Smooth muscle cell (in vitro differentiated cells): Measurements from ENCODE around the gene OR2Y1. TPM values are rescaled to one million over a fixed set of nuclear protein-coding genes. Genes with fewer than 3 reads are reported as not detected.

ENCODE experiments used
- DNase-seq: peaks from one replicate; lab custom pipeline; 2025; ENCODE audit not compliant: unreplicated experiment; lab: John Stamatoyannopoulos, UW
- H2AFZ ChIP-seq: fragments of 200-600 bp; sonication (generic); 2 replicates; pipeline ENCODE4 v1.6.0; 2016; ENCODE audit warnings: antibody characterized with exemption, low read depth, mild to moderate bottlenecking
- H3F3A ChIP-seq: fragments of 200-600 bp; sonication (generic); 2 replicates; pipeline ENCODE4 v1.6.0; 2017; ENCODE audit warnings: antibody characterized with exemption, low read depth
- H3K27ac ChIP-seq: fragments of 200-600 bp; sonication (generic); 2 replicates; pipeline ENCODE4 v1.5.1; 2016; ENCODE audit warnings: low read depth, mild to moderate bottlenecking
- H3K27me3 ChIP-seq: fragments of 200-600 bp; sonication (generic); 2 replicates; pipeline ENCODE4 v1.6.1; 2016; ENCODE audit warnings: low read depth, mild to moderate bottlenecking
- H3K36me3 ChIP-seq: fragments of 200-600 bp; sonication (generic); 2 replicates; pipeline ENCODE4 v1.5.1; 2016; ENCODE audit warnings: low read depth
- H3K4me1 ChIP-seq: fragments of 200-600 bp; sonication (generic); 2 replicates; pipeline ENCODE4 v1.5.1; 2016; ENCODE audit warnings: low read depth
- H3K4me2 ChIP-seq: fragments of 200-600 bp; sonication (generic); 2 replicates; pipeline ENCODE4 v1.6.0; 2016; ENCODE audit warnings: mild to moderate bottlenecking
- H3K4me3 ChIP-seq: fragments of 200-600 bp; sonication (generic); 2 replicates; pipeline ENCODE4 v1.5.1; 2016; ENCODE audit warnings: mild to moderate bottlenecking
- H3K79me2 ChIP-seq: fragments of 200-600 bp; sonication (generic); 2 replicates; pipeline ENCODE4 v1.6.0; 2016; ENCODE audit warnings: low read depth, mild to moderate bottlenecking
- H3K9ac ChIP-seq: fragments of 200-600 bp; sonication (generic); 2 replicates; pipeline ENCODE4 v1.6.0; 2016; ENCODE audit warnings: low read depth
- H3K9me3 ChIP-seq: fragments of 200-600 bp; sonication (generic); replicated peaks from 2 replicates; pipeline ENCODE4 v1.5.1; 2016; ENCODE audit warnings: low read depth
- H4K20me1 ChIP-seq: fragments of 200-600 bp; sonication (generic); 2 replicates; pipeline ENCODE4 v1.6.0; 2016; ENCODE audit warnings: low read depth
- CTCF ChIP-seq: fragments of 200-600 bp; sonication (generic); IDR thresholded peaks from 2 replicates; pipeline ENCODE4 v1.5.1; 2017; ENCODE audit warnings: borderline replicate concordance, mild to moderate bottlenecking, antibody characterized with exemption; ENCODE audit not compliant: insufficient read depth, poor library complexity, severe bottlenecking
- WGBS: methylation state at CpG from one replicate; pipeline ENCODE4 v1.1.7; 2016; ENCODE audit warnings: low lambda C conversion rate; 5-methylcytosine and 5-hydroxymethylcytosine counted together
- polyA plus RNA-seq: library from polyadenylated mRNA; unstranded; fragments of >200 nt; fragmentation: Nextera tagmentation; extraction: Ambion mirVana; gene quantifications from 2 replicates; pipeline ENCODE4 v1.2.1, GENCODE V29; 2016
- small RNA-seq: library from RNA; depleted of rRNA; stranded (forward); fragments of <200 nt; gene quantifications from one replicate; pipeline ENCODE3, GENCODE V24; 2014
- total RNA-seq: library from RNA; depleted of rRNA; stranded (reverse); fragments of >200 nt; gene quantifications from 2 replicates; pipeline ENCODE4 v1.2.3, GENCODE V29; 2014

OR2Y1 gene
- total and polyA plus RNA-seq, 2 experiments from 2014 or later, result not detected

GRCh38 chr5:180691046-180691445 lies 48.8 kb downstream of the OR2Y1 start:
- H3K4me3 ChIP-seq, result no peak overlapping the region

GRCh38 chr5:180690562-180690961 lies 49.3 kb downstream of the OR2Y1 start:
- no peaks in the 10 kb centered on the region for H3K36me3 ChIP-seq
- WGBS, result 82% methylated on average over 6 of the region's 6 CpGs
- no peak for TF ChIP-seq CTCF
- peaks cover 29% of the 10 kb centered on the region for H3K27me3 ChIP-seq
- H3K79me2 ChIP-seq, result no peaks in the 10 kb centered on the region
- peaks cover 9% of the 10 kb centered on the region for H3K4me1 ChIP-seq
- no peak for DNase-seq
- H3K4me3 ChIP-seq, result no peak overlapping the region
- H2AFZ ChIP-seq, result no peak overlapping the region
- no peaks in the 10 kb centered on the region for H3F3A ChIP-seq
- H3K9me3 ChIP-seq, result no peaks in the 10 kb centered on the region
- H3K9ac ChIP-seq, result no peak overlapping the region
- no peak overlapping the region for H3K4me2 ChIP-seq
- H4K20me1 ChIP-seq, result no peaks in the 10 kb centered on the region
- H3K27ac ChIP-seq, result no peak overlapping the region

More at GRCh38 chr5:180691046-180691445, 48.8 kb downstream of the OR2Y1 start:
- Histone ChIP-seq H3K4me1 (peaks cover 9% of the 10 kb centered on the region), H4K20me1 (no peaks in the 10 kb centered on the region), H3K36me3 (no peaks in the 10 kb centered on the region), H3F3A (no peaks in the 10 kb centered on the region), H3K9me3 (no peaks in the 10 kb centered on the region), H3K27me3 (peaks cover 28% of the 10 kb centered on the region), H2AFZ (no peak overlapping the region), H3K79me2 (no peaks in the 10 kb centered on the region), H3K4me2 (no peak overlapping the region), H3K27ac (no peak overlapping the region), H3K9ac (no peak overlapping the region)
- TF ChIP-seq CTCF, result no peak
- DNase-seq, result no peak
- WGBS, result 86% methylated on average over 6 of the region's 6 CpGs

- peak overlapping the region; percentile 47 for H3K4me2 ChIP-seq
- H3K27ac ChIP-seq, result peak overlapping the region; percentile 11
- whole genome bisulfite sequencing, result 62% methylated on average over 7 of the region's 7 CpGs
- H3K4me3 ChIP-seq, result no peak overlapping the region
- H3K27me3 ChIP-seq, result peaks cover 36% of the 10 kb centered on the region
- H3K79me2 ChIP-seq, result no peaks in the 10 kb centered on the region
- TF ChIP-seq CTCF, result no peak
- H3F3A ChIP-seq, result no peaks in the 10 kb centered on the region
- peaks cover 9% of the 10 kb centered on the region for H3K4me1 ChIP-seq
- no peak overlapping the region for H2AFZ ChIP-seq
- no peaks in the 10 kb centered on the region for H3K9me3 ChIP-seq
- H4K20me1 ChIP-seq, result no peaks in the 10 kb centered on the region
- no peak overlapping the region for H3K9ac ChIP-seq
- DNase-seq, result no peak
- H3K36me3 ChIP-seq, result no peaks in the 10 kb centered on the region
Observed at GRCh38 chr5:180689775-180690174, 50.1 kb downstream of the OR2Y1 start.

Small RNA genes within 50 kb of the gene (small RNA-seq; reads per million reads assigned to genes)
- not detected for gene RNU1-17P

Other genes starting within 250 kb of the OR2Y1 start
- 19.1 and 19.7 TPM in 2 replicates for gene CNOT6, start 245.7 kb downstream of the OR2Y1 start, total RNA-seq
- 6.2 and 6.6 TPM in 2 replicates for gene CNOT6, start 245.7 kb downstream of the OR2Y1 start, polyA plus RNA-seq
- not detected in 2 replicates for gene SCGB3A1, start 148.6 kb downstream of the OR2Y1 start, total RNA-seq
- 0.38 TPM in 1 of 2 replicates, not detected in the other for gene SCGB3A1, start 148.6 kb downstream of the OR2Y1 start, polyA plus RNA-seq
- not detected in 2 replicates for gene FLT4, start 90.5 kb downstream of the OR2Y1 start, total RNA-seq
- 0.56 TPM in 1 of 2 replicates, not detected in the other for gene FLT4, start 90.5 kb downstream of the OR2Y1 start, polyA plus RNA-seq
- gene MGAT1, start 62.7 kb upstream of the OR2Y1 start, total RNA-seq, result 128 and 144 TPM in 2 replicates
- gene MGAT1, start 62.7 kb upstream of the OR2Y1 start, polyA plus RNA-seq, result 149 and 161 TPM in 2 replicates
- gene ZFP62, start 121.2 kb upstream of the OR2Y1 start, total RNA-seq, result 9.2 and 14.5 TPM in 2 replicates
- gene ZFP62, start 121.2 kb upstream of the OR2Y1 start, polyA plus RNA-seq, result 6.4 and 10.0 TPM in 2 replicates
- not detected in 2 replicates for gene BTNL8, start 159.1 kb upstream of the OR2Y1 start, total RNA-seq
- gene BTNL8, start 159.1 kb upstream of the OR2Y1 start, polyA plus RNA-seq, result not detected in 2 replicates
- not detected in 2 replicates for gene BTNL3, start 248.8 kb upstream of the OR2Y1 start, total RNA-seq
- not detected in 2 replicates for gene BTNL3, start 248.8 kb upstream of the OR2Y1 start, polyA plus RNA-seq